NT2/D1 (cell line): ENCODE measurements around the gene NRIP1.

Experiments
- DNase-seq: peaks from one replicate; pipeline ENCODE4 v3.0.0-alpha.2; 2011; ENCODE audit warnings: low read depth, low spot score
- H3K27me3 ChIP-seq: 2 replicates; pipeline ENCODE4 v1.6.0; 2011; ENCODE audit warnings: mild to moderate bottlenecking; ENCODE audit not compliant: insufficient read length, insufficient read depth
- H3K36me3 ChIP-seq: 2 replicates; pipeline ENCODE4 v1.6.1; 2011; ENCODE audit warnings: mild to moderate bottlenecking, low read length, mixed read lengths; ENCODE audit not compliant: insufficient read depth, insufficient read length
- H3K4me1 ChIP-seq: 2 replicates; pipeline ENCODE4 v1.5.1; 2011; ENCODE audit not compliant: insufficient read depth, insufficient read length
- H3K4me3 ChIP-seq: 2 replicates; pipeline ENCODE4 v1.5.1; 2011; ENCODE audit warnings: low read depth; ENCODE audit not compliant: insufficient read length
- H3K9ac ChIP-seq: 2 replicates; pipeline ENCODE4 v1.6.0; 2011; ENCODE audit warnings: low read depth; ENCODE audit not compliant: insufficient read length
- H3K9me3 ChIP-seq: 2 replicates; pipeline ENCODE4 v1.5.1; 2011; ENCODE audit warnings: mild to moderate bottlenecking, low read length; ENCODE audit not compliant: insufficient read depth
- SUZ12 ChIP-seq: IDR thresholded peaks from 2 replicates; pipeline ENCODE4 v1.6.1; 2011; ENCODE audit not compliant: insufficient read length, insufficient read depth; ENCODE audit errors: extremely low read depth
- YY1 ChIP-seq: IDR thresholded peaks from 2 replicates; pipeline ENCODE4 v1.6.1; 2011; ENCODE audit not compliant: insufficient read length, insufficient read depth
- ZNF274 ChIP-seq: IDR thresholded peaks from 2 replicates; pipeline ENCODE4 v1.6.1; 2011; ENCODE audit warnings: mild to moderate bottlenecking, low read depth, low read length

NRIP1 gene

DNA sequence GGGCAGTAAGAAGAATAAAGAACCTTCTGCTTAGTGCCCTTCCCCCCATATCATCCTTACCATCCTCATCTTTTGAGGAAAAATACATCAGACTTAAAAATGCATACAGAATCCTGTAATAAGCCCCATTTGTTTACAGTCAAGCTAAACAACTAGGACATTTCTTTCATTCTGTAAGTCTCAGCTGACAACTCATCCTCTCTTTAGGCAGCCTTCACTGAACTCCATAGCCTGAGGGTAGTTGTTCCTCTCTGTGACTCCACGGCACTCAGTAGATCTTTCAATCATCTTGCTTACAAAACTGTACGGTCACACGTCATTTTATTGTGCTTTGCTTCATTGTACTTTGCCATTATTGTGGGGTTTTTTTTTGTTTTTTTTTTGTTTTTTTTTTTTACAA is 82.5 kb downstream of the NRIP1 start:
- H3K4me3 ChIP-seq: no peak overlapping the region
- TF ChIP-seq SUZ12 (no peak), ZNF274 (no peak), YY1 (no peak)
- no peaks in the 10 kb centered on the region for H3K4me1 ChIP-seq
- 0 out of 2 replicates have a peak, but pooled peaks cover 10% of the 10 kb centered on the region for H3K9me3 ChIP-seq
- DNase-seq: no peak
- H3K9ac ChIP-seq: no peak overlapping the region
- no peaks in the 10 kb centered on the region for H3K27me3 ChIP-seq
- peaks cover 3% of the 10 kb centered on the region for H3K36me3 ChIP-seq

DNA sequence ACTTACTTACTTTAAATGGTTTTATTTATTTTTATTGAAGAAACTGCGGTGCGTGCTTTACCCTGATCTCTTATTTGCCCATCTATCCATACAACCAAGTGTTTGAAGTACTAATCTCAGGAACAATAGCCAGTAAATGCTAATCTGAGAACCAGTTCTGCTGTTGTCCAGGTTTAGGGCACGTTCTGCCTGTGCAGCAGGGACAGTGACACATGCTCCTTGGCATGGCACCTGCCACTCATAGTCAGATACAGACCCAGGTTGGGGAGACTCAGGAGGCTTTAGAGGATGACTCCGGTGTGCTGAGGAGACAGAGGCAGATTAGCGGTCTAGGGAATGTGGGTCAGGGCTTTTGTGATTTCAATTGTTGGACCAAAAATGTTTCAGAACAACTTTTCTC is 83.6 kb downstream of the NRIP1 start:
- Histone ChIP-seq H3K4me3 (no peak overlapping the region), H3K36me3 (peaks cover 3% of the 10 kb centered on the region), H3K9me3 (0 out of 2 replicates have a peak, but pooled peaks cover 10% of the 10 kb centered on the region), H3K4me1 (no peaks in the 10 kb centered on the region), H3K27me3 (no peaks in the 10 kb centered on the region), H3K9ac (no peak overlapping the region)
- no peak for DNase-seq
- TF ChIP-seq SUZ12 (no peak), YY1 (no peak)

DNA sequence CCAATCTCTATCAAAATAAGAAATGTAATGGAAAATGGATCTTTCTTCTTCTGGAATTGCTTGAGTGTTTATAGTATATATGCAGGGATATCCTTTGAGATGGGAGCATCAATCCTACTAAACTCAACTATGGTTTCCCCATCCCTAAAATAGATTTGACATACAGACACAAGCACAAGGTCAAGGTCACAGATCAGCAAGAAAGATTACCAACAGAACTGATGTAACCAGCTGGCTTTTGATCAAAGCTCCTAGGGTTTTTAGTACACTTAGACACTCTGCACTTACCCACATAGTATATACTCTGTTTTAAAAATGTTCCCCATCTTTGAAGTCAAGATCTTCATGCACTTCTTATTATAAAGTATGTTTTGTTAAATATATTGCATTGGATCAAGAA is 85.5 kb downstream of the NRIP1 start:
- H3K4me1 ChIP-seq: no peaks in the 10 kb centered on the region
- H3K27me3 ChIP-seq: no peaks in the 10 kb centered on the region
- H3K9ac ChIP-seq: no peak overlapping the region
- peaks cover 6% of the 10 kb centered on the region for H3K36me3 ChIP-seq
- no peak overlapping the region for H3K4me3 ChIP-seq
- DNase-seq: no peak
- H3K9me3 ChIP-seq: 0 out of 2 replicates have a peak, but pooled peaks cover 9% of the 10 kb centered on the region
- TF ChIP-seq YY1 (no peak), ZNF274 (no peak), SUZ12 (no peak)

DNA sequence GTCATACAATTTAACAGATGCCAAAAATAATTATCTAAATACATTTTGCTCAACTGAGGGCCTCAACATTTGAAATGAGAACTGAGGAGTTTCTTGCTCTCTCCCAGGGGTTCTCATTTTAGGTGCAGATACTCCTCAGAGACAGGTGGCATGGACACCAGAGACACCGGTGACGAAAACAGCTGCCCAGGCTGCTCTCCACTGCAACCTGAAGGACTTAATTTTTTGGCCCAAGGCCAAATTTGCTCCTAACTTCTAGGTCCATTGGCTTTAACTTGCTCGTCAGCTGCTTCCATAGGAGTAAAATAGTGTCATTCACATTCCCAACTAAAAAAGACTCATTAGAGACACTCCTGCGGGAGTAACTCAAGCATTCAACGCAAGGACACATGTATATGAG is 87.0 kb downstream of the NRIP1 start:
- Histone ChIP-seq H3K36me3 (peaks cover 2% of the 10 kb centered on the region), H3K27me3 (no peaks in the 10 kb centered on the region), H3K9me3 (0 out of 2 replicates have a peak, but pooled peaks cover 1% of the 10 kb centered on the region), H3K4me1 (no peaks in the 10 kb centered on the region), H3K9ac (no peak overlapping the region), H3K4me3 (no peak overlapping the region)
- TF ChIP-seq ZNF274: no peak
- no peak for DNase-seq

DNA sequence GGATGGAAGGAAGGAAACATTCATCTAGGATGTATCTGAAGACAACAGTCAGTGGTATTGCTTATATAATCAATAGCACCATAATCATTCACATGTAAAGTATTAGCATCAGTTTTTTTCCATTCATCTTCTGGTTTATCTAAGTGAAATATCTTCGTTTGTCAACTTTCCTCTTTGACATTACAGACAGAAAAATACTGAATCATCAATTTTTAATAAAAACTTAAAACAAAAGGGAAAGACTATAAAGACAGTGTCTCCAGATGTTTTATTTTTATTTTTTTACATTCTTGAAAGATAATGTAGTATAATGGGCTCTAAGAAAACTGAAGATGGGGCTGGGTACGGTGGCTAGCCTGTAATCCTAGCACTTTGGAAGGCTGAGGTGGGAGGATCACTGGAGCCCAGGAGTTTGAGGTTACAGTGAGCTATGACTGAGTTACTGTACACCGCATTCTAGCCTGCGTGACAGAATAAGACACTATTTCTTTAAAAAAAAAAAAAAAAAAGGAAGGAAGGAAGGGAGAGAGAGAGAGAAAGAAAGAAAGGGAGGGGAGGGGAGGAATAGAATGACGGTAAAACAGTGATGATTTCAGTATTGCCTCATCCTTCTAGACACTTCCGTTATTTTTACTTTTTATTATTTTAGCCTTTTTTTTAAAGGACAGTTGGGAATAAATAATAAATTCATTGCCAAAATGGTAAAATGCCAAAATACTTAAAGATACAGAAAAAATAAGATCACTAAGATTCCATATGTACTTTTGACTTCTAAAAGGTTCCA is 89.5 kb downstream of the NRIP1 start:
- H3K36me3 ChIP-seq: peaks cover 2% of the 10 kb centered on the region
- H3K4me3 ChIP-seq: no peak overlapping the region
- no peaks in the 10 kb centered on the region for H3K27me3 ChIP-seq
- H3K9ac ChIP-seq: no peak overlapping the region
- TF ChIP-seq SUZ12 (no peak), YY1 (no peak), ZNF274 (no peak)
- DNase-seq: no peak
- H3K9me3 ChIP-seq: 0 out of 2 replicates have a peak, but pooled peaks cover 4% of the 10 kb centered on the region
- H3K4me1 ChIP-seq: no peaks in the 10 kb centered on the region

DNA sequence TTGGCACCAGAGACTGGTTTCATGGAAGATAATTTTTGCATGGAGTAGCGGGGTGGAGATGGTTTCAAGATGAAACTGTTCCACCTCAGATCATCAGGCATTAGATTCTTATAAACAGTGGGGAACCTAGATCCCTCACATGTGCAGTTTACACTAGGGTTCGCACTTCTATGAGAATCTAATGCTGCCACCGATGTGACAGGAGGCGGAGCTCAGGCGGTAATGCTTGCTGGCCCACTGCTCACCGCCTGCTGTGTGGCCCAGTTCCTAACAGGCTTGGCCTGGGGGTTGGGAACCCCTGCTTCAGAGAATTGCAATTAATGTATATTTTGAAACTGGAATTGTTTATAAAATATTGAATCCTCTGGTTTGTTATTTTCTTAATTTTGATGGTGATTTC is 92.1 kb downstream of the NRIP1 start:
- Histone ChIP-seq H3K27me3 (no peaks in the 10 kb centered on the region), H3K9ac (no peak overlapping the region), H3K9me3 (0 out of 2 replicates have a peak, but pooled peaks cover 4% of the 10 kb centered on the region), H3K4me3 (no peak overlapping the region), H3K4me1 (no peaks in the 10 kb centered on the region), H3K36me3 (peaks cover 9% of the 10 kb centered on the region)
- DNase-seq: no peak
- TF ChIP-seq SUZ12 (no peak), ZNF274 (no peak), YY1 (no peak)

DNA sequence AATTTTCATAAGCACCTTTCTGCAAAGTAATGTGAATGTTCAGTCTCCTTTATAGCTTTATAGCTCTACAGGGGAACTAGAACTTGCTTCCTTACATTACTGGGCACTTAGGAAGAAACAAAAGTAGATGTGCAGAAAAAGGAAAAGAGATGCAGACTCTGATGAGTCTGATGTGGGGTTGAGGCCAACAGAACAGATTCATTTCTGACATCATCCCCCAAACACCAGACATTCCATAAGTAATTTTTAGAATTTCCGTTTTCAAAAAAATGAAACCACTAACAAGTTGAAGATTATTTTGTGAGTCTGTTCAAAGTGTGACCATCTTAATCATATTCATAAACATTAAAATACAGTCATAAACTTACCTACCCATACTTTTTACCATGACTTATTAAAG is 96.0 kb downstream of the NRIP1 start:
- Histone ChIP-seq H3K36me3 (peaks cover 29% of the 10 kb centered on the region), H3K9me3 (0 out of 2 replicates have a peak, but pooled peaks cover 4% of the 10 kb centered on the region), H3K4me3 (no peak overlapping the region), H3K27me3 (no peaks in the 10 kb centered on the region), H3K4me1 (no peaks in the 10 kb centered on the region), H3K9ac (no peak overlapping the region)
- TF ChIP-seq YY1: no peak
- TF ChIP-seq SUZ12: no peak
- TF ChIP-seq ZNF274: no peak
- DNase-seq: no peak
